ENCODE results near the gene GLIPR1L1.

GLIPR1L1 gene

GRCh38 chr12:75354011-75354410 lies 19.5 kb downstream of the GLIPR1L1 start:
- no peak for DNase-seq

GRCh38 chr12:75360920-75361319 lies 26.4 kb downstream of the GLIPR1L1 start:
- DNase-seq = no peak

- no peak for DNase-seq
These were observed 26.9 kb downstream of the GLIPR1L1 start for GRCh38 chr12:75361408-75361807.

- no peak for DNase-seq
These were observed 30.4 kb downstream of the GLIPR1L1 start for GRCh38 chr12:75364919-75365318.

GRCh38 chr12:75366629-75367028 lies 32.2 kb downstream of the GLIPR1L1 start:
- no peak for DNase-seq

GRCh38 chr12:75374971-75375370 lies 40.5 kb downstream of the GLIPR1L1 start:
- DNase-seq = no peak

- no peak for DNase-seq
These were observed 43.9 kb downstream of the GLIPR1L1 start for GRCh38 chr12:75378354-75378753.

- DNase-seq = no peak
These were observed 54.6 kb downstream of the GLIPR1L1 start for GRCh38 chr12:75389061-75389460.

GRCh38 chr12:75389706-75390105 lies 55.2 kb downstream of the GLIPR1L1 start:
- DNase-seq = no peak

- no peak for DNase-seq
These were observed 55.9 kb downstream of the GLIPR1L1 start for GRCh38 chr12:75390156-75390898.

GRCh38 chr12:75390899-75391538 lies 56.5 kb downstream of the GLIPR1L1 start, which contains the start of gene GLIPR1L2:
TSS of gene GLIPR1L2 (plus strand) at chr12:75391089. CDS start at chr12:75391117, 28 bp downstream.
- peak; percentile 83 to 84 for DNase-seq

- DNase-seq = no peak
These were observed 69.8 kb downstream of the GLIPR1L1 start for GRCh38 chr12:75404231-75404630.

GRCh38 chr12:75407683-75408082 lies 73.2 kb downstream of the GLIPR1L1 start:
- DNase-seq = no peak

- no peak for DNase-seq
These were observed 75.4 kb downstream of the GLIPR1L1 start for GRCh38 chr12:75409830-75410229.

GRCh38 chr12:75414671-75415070 lies 80.2 kb downstream of the GLIPR1L1 start:
- no peak for DNase-seq

GRCh38 chr12:75419841-75420240 lies 85.4 kb downstream of the GLIPR1L1 start:
- DNase-seq = no peak

Measured in activated CD4-positive, alpha-beta T cell treated with anti-CD3 and anti-CD28 coated beads for 4 hours (primary cell).